Measurements from ENCODE around the gene PDPK1.

PDPK1 gene

GRCh38 chr16:2537451-2538379 is at the start of gene PDPK1:
PDPK1 (plus strand) TSS chr16:2538021; CDS start chr16:2538113, 92 bp downstream.
- DNase-seq: peak; percentile 96

GRCh38 chr16:2489581-2489980 is 48.2 kb upstream of the PDPK1 start:
- DNase-seq: no peak

GRCh38 chr16:2490190-2491105 is 47.4 kb upstream of the PDPK1 start:
- DNase-seq: no peak

- no peak for DNase-seq
Observed at GRCh38 chr16:2492292-2492691, 45.5 kb upstream of the PDPK1 start.

GRCh38 chr16:2493605-2494004 is 44.2 kb upstream of the PDPK1 start:
- no peak for DNase-seq

GRCh38 chr16:2494616-2495015 is 43.2 kb upstream of the PDPK1 start:
- DNase-seq: no peak

GRCh38 chr16:2495041-2495440 is 42.8 kb upstream of the PDPK1 start:
- no peak for DNase-seq

- DNase-seq: no peak
Observed at GRCh38 chr16:2496223-2497115, 41.4 kb upstream of the PDPK1 start.

- no peak for DNase-seq
Observed at GRCh38 chr16:2497116-2497630, 40.6 kb upstream of the PDPK1 start.

GRCh38 chr16:2497695-2498484 is 39.9 kb upstream of the PDPK1 start:
- no peak for DNase-seq

- no peak for DNase-seq
Observed at GRCh38 chr16:2498531-2499253, 39.1 kb upstream of the PDPK1 start.

- DNase-seq: no peak
Observed at GRCh38 chr16:2499454-2499853, 38.4 kb upstream of the PDPK1 start.

- no peak for DNase-seq
Observed at GRCh38 chr16:2499890-2500429, 37.9 kb upstream of the PDPK1 start.

- no peak for DNase-seq
Observed at GRCh38 chr16:2500430-2500917, 37.3 kb upstream of the PDPK1 start.

GRCh38 chr16:2500918-2501750 is 36.7 kb upstream of the PDPK1 start:
- peak; percentile 82 for DNase-seq

- no peak for DNase-seq
Observed at GRCh38 chr16:2501946-2502895, 35.6 kb upstream of the PDPK1 start.

- DNase-seq: no peak
Observed at GRCh38 chr16:2505695-2506094, 32.1 kb upstream of the PDPK1 start.

- no peak for DNase-seq
Observed at GRCh38 chr16:2507052-2507659, 30.7 kb upstream of the PDPK1 start.
